ENCODE data around the gene ERCC6. TPM values are rescaled to one million over a fixed set of nuclear protein-coding genes. Genes with fewer than 3 reads are reported as not detected.

Gene ERCC6
- total RNA-seq, 1 experiment from 2014 or later = 18.2 TPM

GRCh38 chr10:49474901-49475300 is 64.0 kb downstream of the ERCC6 start:
- H3K56ac ChIP-seq (ENCODE audit: insufficient read length, low read depth, low read length) = no peak overlapping the region
- H3K9ac ChIP-seq (ENCODE audit: extremely low read depth, insufficient read length, low read length) = no peak overlapping the region
- H3K79me1 ChIP-seq (ENCODE audit: insufficient read depth, low read depth, low read length, poor library complexity, severe bottlenecking) = no peaks in the 10 kb centered on the region
- no peak overlapping the region for H3K18ac ChIP-seq (ENCODE audit: insufficient read length, low read depth, low read length)
- H3K79me2 ChIP-seq (ENCODE audit: insufficient read depth, low read length) = no peaks in the 10 kb centered on the region
- no peak overlapping the region for H3K27ac ChIP-seq (ENCODE audit: insufficient read length, low read depth, low read length)
- Mint-ChIP-seq H3K36me3 (ENCODE audit: insufficient read depth in 1 of 3, low read depth in 3 of 3) (peaks cover 4 to 34% (median 7%) of the 10 kb centered on the region in 3 experiments; a peak in 5 of 7 replicates), H3K4me3 (no peak overlapping the region), H3K27me3 (ENCODE audit: low read depth) (no peaks in the 10 kb centered on the region), H3K9me3 (no peaks in the 10 kb centered on the region), H3K27ac (0 out of 7 replicates have a peak overlapping the region, but pooled peaks of 1 of the 3 experiments have one; percentile 58), H3K4me1 (no peaks in the 10 kb centered on the region)
- no peak overlapping the region for H3K23ac ChIP-seq (ENCODE audit: insufficient read length, low read depth, low read length)
- no peak overlapping the region for H2BK20ac ChIP-seq (ENCODE audit: low read depth, low read length, poor library complexity, severe bottlenecking)
- no CpG with 5 or more reads among the region's 3 CpGs for WGBS (ENCODE audit: extremely low coverage, insufficient read length, low lambda C conversion rate)
- H2BK5ac ChIP-seq (ENCODE audit: insufficient read length, low read length) = no peak overlapping the region
- no peak overlapping the region for H3T11ph ChIP-seq (ENCODE audit: low read length)
- no peak overlapping the region for H4K5ac ChIP-seq (ENCODE audit: insufficient read length, low read depth, low read length)
- no peak overlapping the region for H2AFZ ChIP-seq (ENCODE audit: low read length)
- no peak overlapping the region for H3K4me2 ChIP-seq (ENCODE audit: insufficient read depth, insufficient read length, low read length)
- H3K23me2 ChIP-seq (ENCODE audit: insufficient read length, low read depth, low read length, poor library complexity, severe bottlenecking) = no peaks in the 10 kb centered on the region
- H3K9me3 ChIP-seq (ENCODE audit: control insufficient read depth, low read depth, low read length) = no peaks in the 10 kb centered on the region
- no peak for TF ChIP-seq CTCF (conservative IDR thresholded peaks at IDR 0.05)
- no peak overlapping the region for H2BK15ac ChIP-seq (ENCODE audit: low read depth, low read length)
- peaks cover 5% of the 10 kb centered on the region for H4K20me1 ChIP-seq (ENCODE audit: control insufficient read depth, insufficient read depth, insufficient read length)
- H2AK5ac ChIP-seq (ENCODE audit: insufficient read length, low read length) = no peak overlapping the region
- H2BK12ac ChIP-seq (ENCODE audit: insufficient read length, low read depth, low read length) = no peak overlapping the region
- H4K91ac ChIP-seq (ENCODE audit: insufficient read length, low read depth, low read length) = no peak overlapping the region
- H3K14ac ChIP-seq (ENCODE audit: insufficient read depth, low read length) = no peak overlapping the region
- H2BK120ac ChIP-seq (ENCODE audit: low read depth, low read length, poor library complexity, severe bottlenecking) = no peak overlapping the region
- no peaks in the 10 kb centered on the region for H3K4me1 ChIP-seq (ENCODE audit: insufficient read depth, low read length)
- DNase-seq = no peak
- H4K8ac ChIP-seq (replicated peaks; ENCODE audit: insufficient read length, low read depth, low read length) = no peak overlapping the region
- no peak overlapping the region for H3K4ac ChIP-seq (ENCODE audit: low read depth, low read length)
- no peaks in the 10 kb centered on the region for H3K27me3 ChIP-seq (ENCODE audit: insufficient read depth, low read length)
